ENCODE results near the gene GID8. TPM values are rescaled to one million over a fixed set of nuclear protein-coding genes. Genes with fewer than 3 reads are reported as not detected.

The GID8 gene
- total and polyA plus RNA-seq, 2 of the 13 experiments (the other 11 are each of a cell fraction or from before 2014, with no cell fraction given): 39.6 to 59.8 TPM

DNA sequence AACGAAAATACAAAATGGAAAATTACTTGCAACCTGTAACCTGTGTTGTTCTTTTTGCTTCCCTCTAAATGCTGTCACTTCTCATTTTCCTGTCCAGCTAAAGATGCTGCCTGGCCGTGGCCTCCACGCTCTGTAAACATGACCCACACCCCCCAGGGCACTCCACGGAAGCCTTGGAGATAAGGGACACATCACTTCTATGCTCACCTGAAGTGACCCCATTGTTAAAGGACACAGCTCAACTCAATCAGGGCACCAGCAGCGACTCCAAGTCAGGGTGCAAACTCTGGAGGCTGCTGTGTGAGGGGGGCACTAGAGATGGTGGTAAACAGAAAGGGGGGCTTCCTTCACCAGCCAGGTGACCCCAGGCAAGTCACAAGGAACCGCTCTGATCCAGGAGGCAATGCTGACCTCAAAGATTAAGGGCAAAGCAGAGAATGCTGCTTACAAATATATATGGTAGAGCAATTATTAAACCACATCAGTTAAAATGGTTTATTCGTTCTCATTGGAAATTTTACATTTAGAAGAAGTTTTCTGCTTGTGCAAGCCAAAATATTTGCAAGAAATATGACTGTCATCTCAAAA, 24.8 kb upstream of the GID8 start (continued):
- TF ChIP-seq ZBED4 (CRISPR knock-in tag; IDR thresholded peaks at IDR 0.05; ENCODE audit: borderline replicate concordance) (no peak), ZBTB7A (CRISPR knock-in tag; IDR thresholded peaks at IDR 0.05) (peak; percentile 41; the same call in 1 of the 2 replicates), ZNF232 (CRISPR knock-in tag; IDR thresholded peaks at IDR 0.05; ENCODE audit: borderline replicate concordance) (0 out of 2 replicates have a peak, but pooled peaks have one; percentile 23), BATF2 (CRISPR knock-in tag; IDR thresholded peaks at IDR 0.05) (no peak), SIX4 (CRISPR knock-in tag; IDR thresholded peaks at IDR 0.05) (0 out of 2 replicates have a peak, but pooled peaks have one; percentile 32), CENPBD1 (CRISPR knock-in tag; IDR thresholded peaks at IDR 0.05; ENCODE audit: borderline replicate concordance, low read depth) (no peak), ARHGAP35 (CRISPR knock-in tag; IDR thresholded peaks at IDR 0.05; ENCODE audit: borderline replicate concordance) (no peak), KDM5B (CRISPR knock-in tag; IDR thresholded peaks at IDR 0.05; ENCODE audit: borderline replicate concordance) (no peak; the same call in 1 of the 2 replicates), HOXD1 (CRISPR knock-in tag; IDR thresholded peaks at IDR 0.05) (no peak), ZFP82 (CRISPR knock-in tag; IDR thresholded peaks at IDR 0.05; ENCODE audit: borderline replicate concordance) (no peak), SOX13 (IDR thresholded peaks at IDR 0.05) (0 out of 2 replicates have a peak, but pooled peaks have one; percentile 39), SOX13 (CRISPR knock-in tag; conservative IDR thresholded peaks at IDR 0.05 in 1 of 2, IDR thresholded peaks at IDR 0.05 in 1 of 2) (peak in 1 of 2 experiments; percentile 75; a peak in 2 of 4 replicates), ZNF260 (CRISPR knock-in tag; IDR thresholded peaks at IDR 0.05; ENCODE audit: borderline replicate concordance, low read depth) (no peak), LCORL (IDR thresholded peaks at IDR 0.05) (no peak), LCORL (CRISPR knock-in tag; IDR thresholded peaks at IDR 0.05) (peak; percentile 7; the same call in 1 of the 2 replicates), HIVEP1 (CRISPR knock-in tag; IDR thresholded peaks at IDR 0.05) (0 out of 2 replicates have a peak, but pooled peaks have one; percentile 36), ZNF550 (CRISPR knock-in tag; IDR thresholded peaks at IDR 0.05; ENCODE audit: borderline replicate concordance) (no peak), SOX5 (CRISPR knock-in tag; IDR thresholded peaks at IDR 0.05; ENCODE audit: borderline replicate concordance) (0 out of 2 replicates have a peak, but pooled peaks have one; percentile 24)
- TF ChIP-seq, protein P1, sequence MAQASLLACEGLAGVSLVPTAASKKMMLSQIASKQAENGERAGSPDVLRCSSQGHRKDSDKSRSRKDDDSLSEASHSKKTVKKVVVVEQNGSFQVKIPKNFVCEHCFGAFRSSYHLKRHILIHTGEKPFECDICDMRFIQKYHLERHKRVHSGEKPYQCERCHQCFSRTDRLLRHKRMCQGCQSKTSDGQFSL (CRISPR knock-in tag; IDR thresholded peaks at IDR 0.05): peak; percentile 85; the same call in 1 of the 2 replicates
- TF ChIP-seq, protein P2, sequence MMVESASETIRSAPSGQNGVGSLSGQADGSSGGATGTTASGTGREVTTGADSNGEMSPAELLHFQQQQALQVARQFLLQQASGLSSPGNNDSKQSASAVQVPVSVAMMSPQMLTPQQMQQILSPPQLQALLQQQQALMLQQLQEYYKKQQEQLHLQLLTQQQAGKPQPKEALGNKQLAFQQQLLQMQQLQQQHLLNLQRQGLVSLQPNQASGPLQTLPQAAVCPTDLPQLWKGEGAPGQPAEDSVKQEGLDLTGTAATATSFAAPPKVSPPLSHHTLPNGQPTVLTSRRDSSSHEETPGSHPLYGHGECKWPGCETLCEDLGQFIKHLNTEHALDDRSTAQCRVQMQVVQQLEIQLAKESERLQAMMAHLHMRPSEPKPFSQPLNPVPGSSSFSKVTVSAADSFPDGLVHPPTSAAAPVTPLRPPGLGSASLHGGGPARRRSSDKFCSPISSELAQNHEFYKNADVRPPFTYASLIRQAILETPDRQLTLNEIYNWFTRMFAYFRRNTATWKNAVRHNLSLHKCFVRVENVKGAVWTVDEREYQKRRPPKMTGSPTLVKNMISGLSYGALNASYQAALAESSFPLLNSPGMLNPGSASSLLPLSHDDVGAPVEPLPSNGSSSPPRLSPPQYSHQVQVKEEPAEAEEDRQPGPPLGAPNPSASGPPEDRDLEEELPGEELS (CRISPR knock-in tag; IDR thresholded peaks at IDR 0.05): peak; percentile 39; the same call in 1 of the 2 replicates
